ENCODE measurements around the gene AIRE.

Gene AIRE

GRCh38 chr21:44305691-44306090 lies 20.0 kb downstream of the AIRE start:
- no peak for DNase-seq (ENCODE audit: low read depth)

- peak; percentile 77 for DNase-seq (ENCODE audit: low read depth)
Measured at GRCh38 chr21:44306936-44307704, 21.4 kb downstream of the AIRE start.

DNA sequence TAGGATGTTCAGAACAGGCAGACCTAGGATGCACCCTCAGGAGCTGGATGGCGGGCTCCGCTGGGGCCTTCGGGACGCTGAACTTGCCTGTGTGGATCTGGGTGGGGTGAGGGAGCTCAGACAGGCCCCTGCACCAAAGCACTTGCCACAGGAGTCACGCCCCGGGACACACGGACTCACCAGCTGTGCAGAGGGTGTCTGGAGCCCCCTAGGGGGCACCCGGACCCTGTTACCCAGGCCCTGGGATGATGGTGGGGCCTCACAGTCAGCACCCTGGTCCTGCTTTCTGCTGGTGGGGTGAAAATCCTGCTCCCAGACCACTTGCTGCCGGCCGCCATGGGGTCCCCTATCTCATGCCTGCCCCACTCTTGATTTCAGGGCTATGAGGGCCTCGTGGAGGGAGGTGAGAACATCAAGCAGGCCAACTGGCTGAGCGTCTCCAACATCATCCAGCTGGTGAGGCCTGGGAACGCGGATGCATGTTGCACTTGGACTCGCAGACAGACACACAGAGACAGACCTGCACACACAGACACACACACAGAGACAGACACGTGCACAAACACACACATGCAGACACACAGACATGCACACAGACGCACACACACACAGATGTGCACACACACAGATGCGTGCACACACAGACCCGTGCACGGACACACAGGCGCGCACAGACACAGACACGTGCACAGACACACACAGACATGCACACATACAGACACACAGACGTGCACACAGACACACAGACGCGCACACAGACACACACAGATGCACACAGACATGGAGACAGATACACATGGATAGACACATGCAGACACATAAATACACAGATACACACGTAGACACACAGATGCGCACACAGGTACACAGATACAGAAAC lies 25.2 kb downstream of the AIRE start:
- no peak for DNase-seq (ENCODE audit: low read depth)

- DNase-seq (ENCODE audit: low read depth), result no peak
Measured at GRCh38 chr21:44312089-44312488, 26.4 kb downstream of the AIRE start.

DNA sequence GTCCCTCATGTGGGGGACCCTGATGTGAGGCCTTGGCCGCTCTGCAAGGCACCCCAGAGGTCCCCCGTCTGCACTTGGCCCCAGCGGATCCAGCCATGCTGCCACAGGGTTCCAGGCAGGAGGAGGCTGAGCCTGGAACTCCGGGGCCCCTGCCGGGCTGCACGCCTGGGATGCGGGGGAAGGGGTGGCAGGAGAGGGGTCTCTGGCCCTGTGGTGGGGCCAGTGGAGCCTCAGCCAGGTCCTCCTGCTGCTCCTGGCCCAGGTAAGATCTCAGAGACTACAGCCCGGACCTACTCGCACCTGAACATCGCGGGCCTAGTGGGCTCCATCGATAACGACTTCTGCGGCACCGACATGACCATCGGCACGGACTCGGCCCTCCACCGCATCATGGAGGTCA lies 27.0 kb downstream of the AIRE start:
- no peak for DNase-seq (ENCODE audit: low read depth)

DNA sequence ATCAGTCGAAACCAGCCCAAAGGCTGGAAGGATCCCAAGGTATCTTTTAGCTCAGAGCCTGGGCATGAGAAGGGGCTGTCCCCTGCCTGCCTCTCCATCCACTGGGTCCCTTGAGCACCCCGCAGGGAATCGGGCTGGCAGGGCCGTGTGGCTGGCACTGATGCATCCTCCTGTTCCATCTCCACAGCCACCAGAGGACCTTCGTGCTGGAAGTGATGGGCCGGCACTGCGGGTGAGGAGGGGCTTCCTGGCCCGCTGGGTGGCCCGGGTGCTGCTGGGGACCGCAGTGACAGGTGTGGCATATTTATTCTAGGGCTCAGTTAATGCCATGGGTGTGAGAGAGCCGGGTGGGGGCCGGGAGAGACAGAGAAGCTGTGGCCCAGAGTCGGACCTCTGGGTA lies 27.8 kb downstream of the AIRE start:
- DNase-seq (ENCODE audit: low read depth), result no peak

GRCh38 chr21:44314128-44314527 lies 28.5 kb downstream of the AIRE start:
- DNase-seq (ENCODE audit: low read depth), result no peak

- no peak for DNase-seq (ENCODE audit: low read depth)
Measured at GRCh38 chr21:44314561-44314960, 28.9 kb downstream of the AIRE start.

DNA sequence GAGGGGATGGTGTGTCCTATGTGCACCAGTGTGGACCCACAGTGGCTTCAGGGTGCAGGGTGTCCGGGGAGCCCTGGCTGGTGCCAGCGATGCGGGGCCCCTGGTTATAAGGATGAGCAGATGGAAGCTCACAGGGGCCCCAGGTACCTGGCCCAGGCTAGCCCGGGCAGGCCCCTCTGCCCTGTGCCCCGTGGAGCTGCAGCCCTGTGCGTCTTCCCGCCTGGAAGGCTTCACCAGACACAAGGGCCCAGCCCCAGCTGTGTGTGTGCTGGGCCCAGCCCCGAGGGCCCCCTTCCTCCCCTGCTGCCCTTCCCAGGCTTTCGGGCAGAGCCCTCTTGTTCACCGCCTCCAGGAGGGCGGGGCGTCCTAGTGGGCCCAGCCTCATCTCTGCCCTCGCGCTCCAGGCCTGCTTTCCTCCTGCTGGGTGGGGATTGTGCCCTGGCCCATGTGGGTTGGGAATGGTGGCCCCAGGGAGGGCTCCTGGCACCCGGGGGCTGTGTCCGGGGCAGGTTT lies 30.1 kb downstream of the AIRE start:
- DNase-seq (ENCODE audit: low read depth), result no peak

DNA sequence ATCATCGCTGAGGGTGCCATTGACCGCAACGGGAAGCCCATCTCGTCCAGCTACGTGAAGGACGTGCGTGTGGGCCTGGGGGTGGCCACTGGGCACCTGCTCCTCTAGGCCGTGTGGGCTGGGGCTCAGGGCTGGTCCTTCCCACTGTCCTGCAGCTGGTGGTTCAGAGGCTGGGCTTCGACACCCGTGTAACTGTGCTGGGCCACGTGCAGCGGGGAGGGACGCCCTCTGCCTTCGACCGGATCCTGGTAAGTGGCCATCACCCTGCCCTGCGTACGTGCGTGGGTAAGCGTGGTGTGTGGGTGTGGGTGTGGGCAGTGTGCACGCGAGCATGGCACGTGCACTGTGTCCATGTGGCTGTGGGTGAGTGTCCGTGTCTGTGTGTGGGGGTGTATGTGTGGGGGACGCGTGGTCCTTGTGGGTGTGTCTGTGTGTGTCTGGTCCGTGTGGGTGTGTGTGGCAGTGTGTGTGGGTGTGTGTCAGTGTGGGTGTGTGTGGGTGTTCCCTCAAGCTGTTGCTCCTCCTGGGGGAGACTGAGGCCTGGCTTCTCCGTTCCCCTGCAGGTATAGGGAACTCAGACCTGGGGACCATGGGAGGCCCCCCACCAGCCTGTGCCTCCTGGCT lies 30.7 kb downstream of the AIRE start:
- no peak for DNase-seq (ENCODE audit: low read depth)

DNA sequence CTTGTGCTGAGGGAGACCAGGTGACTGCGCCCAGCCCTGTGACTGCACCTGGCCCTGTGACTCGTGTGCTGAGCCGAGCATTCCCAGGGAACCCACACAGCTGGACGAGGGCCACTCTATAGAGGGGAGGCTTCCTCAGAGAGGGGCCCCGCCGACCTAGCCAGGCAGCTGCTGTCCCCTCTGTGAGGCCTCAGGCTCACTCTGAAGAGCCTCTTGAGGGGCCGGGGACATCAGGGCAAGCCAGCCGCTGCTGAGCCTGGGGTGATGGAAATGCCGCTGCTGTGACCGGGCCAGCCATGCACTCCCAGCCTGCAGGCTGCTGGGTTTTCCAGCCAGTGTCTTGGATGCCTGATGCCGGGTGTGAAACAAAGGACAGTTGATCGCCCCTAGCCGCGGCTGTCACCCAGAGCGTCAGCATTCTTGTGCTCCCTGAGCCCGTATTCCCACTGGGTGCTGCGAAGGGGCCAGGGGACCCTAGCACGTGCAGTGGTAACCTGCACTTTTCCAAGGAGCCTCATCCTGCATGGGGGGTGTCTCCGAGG lies 31.6 kb downstream of the AIRE start:
- DNase-seq (ENCODE audit: low read depth), result no peak

GRCh38 chr21:44317871-44318270 lies 32.2 kb downstream of the AIRE start:
- DNase-seq (ENCODE audit: low read depth), result no peak

DNA sequence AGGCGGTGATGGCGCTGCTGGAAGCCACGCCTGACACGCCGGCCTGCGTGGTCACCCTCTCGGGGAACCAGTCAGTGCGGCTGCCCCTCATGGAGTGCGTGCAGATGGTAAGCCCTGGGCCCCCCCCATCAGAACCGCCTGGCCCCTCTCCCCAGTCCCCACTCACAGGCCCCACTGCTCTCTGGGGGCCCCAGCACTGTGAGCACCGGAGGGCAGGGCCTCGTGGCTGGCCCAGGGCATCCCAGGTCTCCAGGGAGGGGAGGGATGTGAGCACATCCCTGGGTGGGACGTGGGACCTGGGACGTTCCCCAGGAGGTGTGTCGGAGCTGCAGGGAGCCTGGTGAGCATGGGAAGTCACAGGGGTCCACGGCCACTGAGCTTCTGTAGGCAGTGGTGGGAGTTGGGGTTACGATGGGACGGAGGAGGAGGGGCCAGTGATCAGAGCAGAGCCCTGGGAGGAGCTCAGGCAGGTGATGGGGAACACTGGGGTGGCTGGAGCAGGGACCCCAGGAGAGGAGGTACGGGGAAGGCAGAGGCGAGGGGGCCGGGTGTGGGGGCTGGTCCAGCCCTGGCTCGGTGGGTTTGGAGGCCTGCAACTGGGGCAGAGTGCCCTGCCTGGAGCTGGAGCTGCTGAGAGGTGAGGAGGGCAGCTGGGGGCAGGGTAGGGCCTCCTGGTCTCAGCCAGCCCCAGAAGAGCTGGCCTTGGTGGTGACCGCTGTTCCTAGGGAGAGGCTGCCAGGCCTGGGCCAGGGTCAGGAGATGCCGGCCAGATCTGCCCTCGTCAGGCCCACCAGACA lies 33.0 kb downstream of the AIRE start:
- DNase-seq (ENCODE audit: low read depth), result no peak

- DNase-seq (ENCODE audit: low read depth), result no peak
Measured at GRCh38 chr21:44319407-44320065, 33.9 kb downstream of the AIRE start.

GRCh38 chr21:44320847-44321246 lies 35.2 kb downstream of the AIRE start:
- DNase-seq (ENCODE audit: low read depth), result no peak

DNA sequence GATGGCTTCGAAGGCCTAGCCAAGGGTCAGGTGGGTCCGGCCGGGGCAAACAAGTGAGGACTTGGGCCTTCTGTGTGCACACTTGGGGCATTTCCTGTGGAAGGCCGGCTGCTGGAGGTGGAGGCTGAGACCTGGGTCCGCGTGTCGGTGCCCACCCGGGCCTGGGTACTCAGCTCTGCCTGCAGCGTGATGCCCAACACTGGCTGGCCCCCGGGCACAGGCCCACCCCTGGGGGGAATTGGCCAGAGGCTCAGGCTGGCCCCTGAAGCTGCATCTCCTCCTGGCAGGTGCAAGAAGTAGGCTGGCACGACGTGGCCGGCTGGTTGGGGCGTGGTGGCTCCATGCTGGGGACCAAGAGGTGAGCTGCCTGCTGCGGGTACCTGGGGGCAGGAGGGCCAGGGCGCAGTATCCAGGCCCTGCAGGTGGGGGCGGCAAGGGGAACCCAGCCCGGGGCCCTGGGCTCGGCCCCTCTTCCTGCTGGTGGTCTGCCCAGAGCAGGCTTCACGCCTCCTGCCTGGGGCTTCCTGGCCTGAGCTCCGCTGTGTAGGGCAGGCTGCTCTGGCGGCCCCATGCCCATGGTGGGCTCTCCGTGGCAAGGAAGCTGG lies 36.3 kb downstream of the AIRE start:
- no peak for DNase-seq (ENCODE audit: low read depth)

DNA sequence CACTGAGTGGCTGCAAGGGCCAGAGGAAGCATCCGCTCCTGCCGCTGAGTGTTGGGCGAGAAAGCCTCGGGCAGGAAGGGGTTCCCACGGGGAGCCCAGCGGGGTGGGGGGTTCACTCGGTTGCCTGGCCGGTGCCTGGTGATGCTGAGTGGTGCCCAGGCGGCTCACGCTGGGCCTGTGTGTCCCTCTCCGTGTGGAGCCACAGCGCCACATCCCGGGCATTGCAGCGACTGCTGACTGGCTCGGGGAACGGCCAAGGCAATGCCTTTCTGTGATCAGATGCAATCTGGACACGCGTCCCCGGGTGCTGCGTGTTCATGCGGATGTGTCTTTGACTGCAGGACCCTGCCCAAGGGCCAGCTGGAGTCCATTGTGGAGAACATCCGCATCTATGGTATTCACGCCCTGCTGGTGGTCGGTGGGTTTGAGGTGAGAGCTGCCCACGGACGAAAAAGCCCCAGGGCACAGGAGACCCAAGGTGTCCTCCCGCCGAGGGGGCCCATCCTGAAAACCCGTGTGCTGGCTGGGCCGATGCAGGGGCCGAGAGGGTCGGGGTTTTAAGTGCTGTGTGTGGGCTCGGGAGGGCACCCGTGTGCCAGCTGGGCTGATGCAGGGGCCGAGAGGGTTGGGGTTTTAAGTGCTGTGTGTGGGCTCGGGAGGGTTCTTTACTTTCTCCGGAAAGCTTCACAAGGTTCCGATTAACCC lies 37.1 kb downstream of the AIRE start:
- no peak for DNase-seq (ENCODE audit: low read depth)

GRCh38 chr21:44323591-44323990 lies 37.9 kb downstream of the AIRE start:
- no peak for DNase-seq (ENCODE audit: low read depth)

DNA sequence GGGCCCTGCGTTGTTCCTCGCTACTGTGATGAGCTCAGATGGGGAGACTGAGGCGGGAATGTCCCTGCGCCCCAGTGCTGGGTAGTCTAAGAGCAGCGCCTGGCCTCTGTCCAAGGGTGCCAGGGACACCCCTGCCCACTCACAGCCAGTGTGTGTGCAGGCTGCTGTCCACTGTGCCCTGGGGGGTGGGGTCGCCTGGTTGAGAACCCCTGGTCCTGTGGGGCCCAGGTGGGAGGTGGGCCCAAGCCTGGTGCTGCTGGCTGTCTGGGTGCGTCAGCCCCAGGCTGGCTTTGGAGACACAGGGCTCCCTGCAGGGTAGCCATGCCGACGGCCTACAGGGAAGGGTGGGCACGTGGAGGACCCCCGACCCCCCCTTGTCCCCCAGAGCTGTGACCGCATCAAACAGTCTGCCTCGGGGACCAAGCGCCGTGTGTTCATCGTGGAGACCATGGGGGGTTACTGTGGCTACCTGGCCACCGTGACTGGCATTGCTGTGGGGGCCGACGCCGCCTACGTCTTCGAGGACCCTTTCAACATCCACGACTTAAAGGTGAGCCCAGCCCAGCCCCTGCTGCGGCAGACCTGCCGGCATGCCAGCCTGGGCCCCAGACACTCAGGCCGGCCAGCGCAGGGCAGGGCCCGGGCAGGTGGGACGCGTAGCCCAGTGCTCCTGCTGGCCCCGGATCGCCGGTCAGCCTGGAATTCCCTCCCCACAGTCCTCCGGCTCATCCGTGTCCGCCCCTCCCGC lies 38.6 kb downstream of the AIRE start:
- DNase-seq (ENCODE audit: low read depth), result no peak

- no peak for DNase-seq (ENCODE audit: low read depth)
Measured at GRCh38 chr21:44324854-44325107, 39.1 kb downstream of the AIRE start.

Measured in amniotic epithelial cell (primary cell).